GM12878 (cell line): ENCODE data around the gene ZNF81. TPM values are rescaled to one million over a fixed set of nuclear protein-coding genes. Genes with fewer than 3 reads are reported as not detected.

Source experiments
- ATAC-seq: fragments of 200-7000 bp; cut with Tn5 transposase; 3 replicates; pipeline ENCODE4 v1.9.1; 2020; ENCODE audit warnings: mild to moderate bottlenecking, moderate library complexity
- BruUV-seq: library from RNA; stranded (reverse); fragments of 400-500 nt; replicated peaks from 2 replicates; lab custom pipeline; 2021; lab: Mats Ljungman, UMichigan
- CTCF ChIA-PET: fragments of 300-600 bp; sonication (Branson Sonifier 250); formaldehyde crosslinking; extraction: SDS; loops from one replicate; lab custom pipeline; 2021; ENCODE audit warnings: inconsistent platforms; lab: Yijun Ruan, JAX
- POLR2A ChIA-PET: fragments of 350-600 bp; formaldehyde crosslinking; extraction: SDS; loops from one replicate; lab custom pipeline; 2021; ENCODE audit warnings: inconsistent platforms; lab: Charles Lee
- RAD21 ChIA-PET: fragments of 300-600 bp; sonication (Branson Sonifier 250); formaldehyde crosslinking; loops from one replicate; lab custom pipeline; 2023; ENCODE audit warnings: antibody characterized with exemption; ENCODE audit not compliant: unreplicated experiment; lab: Charles Lee
- SMC1A ChIA-PET: fragments of 300-600 bp; sonication (Branson Sonifier 250); formaldehyde crosslinking; loops from one replicate; lab custom pipeline; 2023; ENCODE audit not compliant: unreplicated experiment, uncharacterized antibody; lab: Charles Lee
- DNase-seq: peaks from one replicate; pipeline ENCODE4 v3.0.0-alpha.2; 2011; ENCODE audit warnings: low read depth, low spot score
- FAIRE-seq: peaks from 3 replicates; lab custom pipeline; 2011; peaks lifted over from hg19 to GRCh38; lab: Jason Lieb, UNC
- H2AFZ ChIP-seq: 2 replicates; pipeline ENCODE4 v1.6.0; 2011; ENCODE audit warnings: low read depth, low read length, control low read depth; ENCODE audit not compliant: control insufficient read depth
- H3K27ac ChIP-seq: 2 replicates; pipeline ENCODE4 v1.5.1; 2011; ENCODE audit warnings: control low read depth; ENCODE audit not compliant: control insufficient read depth, insufficient read depth
- H3K27me3 ChIP-seq, 2 experiments: replicated peaks in 1 of 2; 2 replicates each; pipeline versions ENCODE4 v1.6.0 to v1.6.1; 2011; ENCODE audit warnings: low read length in 1 of 2; ENCODE audit not compliant: control insufficient read depth in 2 of 2, insufficient read depth in 2 of 2
- H3K36me3 ChIP-seq, 2 experiments: 2 replicates each; pipeline ENCODE4 v1.5.1; 2011; ENCODE audit warnings: low read length in 1 of 2; ENCODE audit not compliant: control insufficient read depth in 2 of 2, insufficient read depth in 2 of 2
- H3K4me1 ChIP-seq: 2 replicates; pipeline ENCODE4 v1.6.1; 2011; ENCODE audit warnings: mild to moderate bottlenecking, low read length, moderate library complexity, mixed read lengths; ENCODE audit not compliant: control insufficient read depth, insufficient read depth
- H3K4me2 ChIP-seq: 2 replicates; pipeline ENCODE4 v1.6.0; 2011; ENCODE audit warnings: control low read depth; ENCODE audit not compliant: control insufficient read depth, insufficient read depth
- H3K4me3 ChIP-seq: fragments of 200-600 bp; sonication (generic); 2 replicates; pipeline ENCODE4 v1.5.1; 2016
- H3K79me2 ChIP-seq: 2 replicates; pipeline ENCODE4 v1.6.0; 2011; ENCODE audit warnings: low read length; ENCODE audit not compliant: control insufficient read depth, insufficient read depth
- H3K9ac ChIP-seq: 2 replicates; pipeline ENCODE4 v1.8.0; 2011; ENCODE audit warnings: low read length, control low read depth, mixed read lengths; ENCODE audit not compliant: control insufficient read depth, insufficient read depth
- H3K9me3 ChIP-seq: replicated peaks from 3 replicates; pipeline ENCODE4 v1.5.1; 2011; ENCODE audit warnings: mild to moderate bottlenecking, low read length; ENCODE audit not compliant: control insufficient read depth, insufficient read depth
- H4K20me1 ChIP-seq: 2 replicates; pipeline ENCODE4 v1.6.0; 2011; ENCODE audit not compliant: control insufficient read depth, insufficient read depth
- BRCA1 ChIP-seq: IDR thresholded peaks from 2 replicates; pipeline ENCODE4 v1.6.1; 2011; ENCODE audit warnings: low read depth, low read length, improper control_type of control experiment
- HDAC2 ChIP-seq: fragments of 200-600 bp; sonication (generic); IDR thresholded peaks from 2 replicates; pipeline ENCODE4 v1.6.1; 2017
- JUND ChIP-seq: IDR thresholded peaks from 2 replicates; pipeline ENCODE4 v1.6.1; 2012; ENCODE audit warnings: low read depth, mild to moderate bottlenecking, low read length, improper control_type of control experiment, moderate library complexity
- NR2C2 ChIP-seq: IDR thresholded peaks from 2 replicates; pipeline ENCODE4 v1.6.1; 2011; ENCODE audit warnings: borderline replicate concordance, low read depth; ENCODE audit not compliant: control insufficient read depth, insufficient read length
- POLR2A ChIP-seq: IDR thresholded peaks from 2 replicates; pipeline ENCODE4 v1.6.1; 2011; ENCODE audit warnings: low read depth, mild to moderate bottlenecking, low read length
- RELB ChIP-seq: fragments of 450-650 bp; IDR thresholded peaks from 2 replicates; pipeline ENCODE4 v1.6.1; 2017; ENCODE audit warnings: low read depth, mild to moderate bottlenecking, moderate library complexity
- SIX5 ChIP-seq: IDR thresholded peaks from 2 replicates; pipeline ENCODE4 v1.6.1; 2011; ENCODE audit warnings: mild to moderate bottlenecking, low read depth, low read length, moderate library complexity; ENCODE audit not compliant: severe bottlenecking
- SPI1 ChIP-seq: IDR thresholded peaks from 2 replicates; pipeline ENCODE4 v1.6.1; 2011; ENCODE audit warnings: low read depth, mild to moderate bottlenecking, low read length, moderate library complexity, borderline replicate concordance; ENCODE audit not compliant: insufficient read depth
- TCF7 ChIP-seq: IDR thresholded peaks from 2 replicates; pipeline ENCODE4 v1.6.1; 2014; ENCODE audit warnings: antibody characterized with exemption, borderline replicate concordance
- YBX1 ChIP-seq: fragments of 450-650 bp; IDR thresholded peaks from 2 replicates; pipeline ENCODE4 v1.6.1; 2016; ENCODE audit warnings: antibody characterized with exemption
- ZNF24 ChIP-seq: fragments of 450-650 bp; IDR thresholded peaks from 2 replicates; pipeline ENCODE4 v1.6.1; 2017; ENCODE audit warnings: antibody characterized with exemption, mild to moderate bottlenecking
- WGBS: methylation state at CpG from one replicate; pipeline ENCODE4 v1.1.6; 2016; ENCODE audit warnings: low lambda C conversion rate; ENCODE audit not compliant: insufficient replicate concordance, insufficient coverage; ENCODE audit errors: missing lambda C conversion rate; 5-methylcytosine and 5-hydroxymethylcytosine counted together
- in situ Hi-C: fragments of 300-500 bp; cut with MboI; formaldehyde crosslinking; loops from 9 replicates; pipeline ENCODE4 v1.14.3; 2018; ENCODE audit warnings: mixed read lengths
- intact Hi-C: fragments of 100-400 bp; cut with micrococcal nuclease; formaldehyde crosslinking; loops from one replicate; pipeline ENCODE4 v1.14.2; 2022; ENCODE audit not compliant: unreplicated experiment
- polyA plus RNA-seq, 11 experiments: library from polyadenylated mRNA; depleted of rRNA in 4 of 11; unstranded in 6 of 11; stranded (reverse) in 5 of 11; fragments of >200 nt; fragmentation: Nextera tagmentation in 4 of 11; fragmentation: Illumina TruSeq in 1 of 11; extraction: Ambion mirVana in 4 of 11; extraction: Trizol in 1 of 11; gene quantifications; 1 replicate in 1 of 11; 2 replicates in 10 of 11; pipeline versions ENCODE4 v1.2.1 to v1.2.3, GENCODE V29; 2011 to 2016; ENCODE audit warnings: inconsistent platforms in 2 of 11, missing spikeins in 2 of 11, low read depth in 1 of 11
- total RNA-seq, 4 experiments: library from RNA; depleted of rRNA in 3 of 4; stranded (reverse); fragments of >200 nt in 3 of 4; fragmentation: Illumina TruSeq in 1 of 4; extraction: Trizol in 1 of 4; gene quantifications; 2 replicates each; pipeline versions ENCODE4 v1.2.1 to v1.2.3, GENCODE V29; 2013 to 2021
- TF ChIP-seq, protein P1 (sequence below): fragments of 450-650 bp; formaldehyde crosslinking; IDR thresholded peaks from 2 replicates; pipeline ENCODE4 v1.5.0; 2022; ENCODE audit warnings: mild to moderate bottlenecking, missing genetic modification characterization
- TF ChIP-seq, protein P2 (sequence below): IDR thresholded peaks from 2 replicates; pipeline ENCODE4 v1.6.1; 2012; ENCODE audit warnings: low read depth, low read length, improper control_type of control experiment

The ZNF81 gene
- total and polyA plus RNA-seq, 10 of the 15 experiments (the other 5 are each of a cell fraction or from before 2014, with no cell fraction given): 3.4 to 7.2 (median 4.4) TPM

DNA sequence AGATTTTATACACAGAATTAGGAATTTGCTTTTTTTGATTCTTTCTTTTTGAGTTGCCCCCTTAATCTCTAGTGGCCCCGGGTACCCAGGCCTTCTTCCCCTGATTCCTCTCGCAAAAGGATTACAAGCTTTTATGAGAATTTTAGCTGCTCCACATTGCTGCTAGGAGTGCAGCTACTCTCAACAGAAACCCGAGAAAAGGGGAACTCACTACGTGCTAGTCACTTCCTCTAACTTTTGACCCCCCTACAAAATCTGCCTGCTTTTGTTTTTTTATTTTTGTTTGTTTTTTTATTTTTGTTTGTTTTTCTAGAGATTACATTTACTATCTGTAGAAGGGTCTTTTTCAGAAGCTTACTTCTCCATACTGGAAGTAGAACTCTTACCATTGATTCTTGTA lies 64.1 kb downstream of the ZNF81 start:
- RAD21 ChIA-PET: interaction anchor here (0.6 to 0.9 kb wide), 2 partner anchors 24 to 36 kb away, joined by 3 read pairs; no protein-coding TSS in a partner anchor
- FAIRE-seq: no peak

DNA sequence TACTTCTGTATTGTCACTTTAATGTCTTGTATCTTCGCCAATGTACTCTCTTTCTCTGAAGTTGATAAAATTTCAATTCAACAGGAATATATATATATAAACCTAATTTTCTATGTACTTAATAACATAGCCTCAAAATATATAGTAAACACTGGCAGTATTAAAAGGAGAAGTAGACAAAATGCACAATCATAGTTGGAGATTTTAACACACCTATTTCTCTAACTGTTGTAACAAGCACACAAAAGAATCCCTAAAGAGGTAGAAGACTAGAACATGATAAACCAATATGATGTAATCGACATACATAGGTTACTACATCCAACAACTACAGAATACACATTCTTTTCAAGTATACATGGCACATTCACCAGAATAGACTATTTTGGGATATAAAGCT lies 65.5 kb downstream of the ZNF81 start:
- no peak overlapping the region for H3K9ac ChIP-seq
- H3K27me3 ChIP-seq: no peaks in the 10 kb centered on the region
- no peak overlapping the region for H3K4me2 ChIP-seq
- POLR2A ChIA-PET: no interaction called here
- no peaks in the 10 kb centered on the region for H3K4me1 ChIP-seq
- no peak for FAIRE-seq
- RAD21 ChIA-PET: no interaction called here
- no peak overlapping the region for H2AFZ ChIP-seq
- DNase-seq: no peak
- ATAC-seq: no peak
- H4K20me1 ChIP-seq: no peaks in the 10 kb centered on the region
- no peaks in the 10 kb centered on the region; the same call in 2 of the 3 replicates for H3K9me3 ChIP-seq
- no TSS peak for BruUV-seq
- intact Hi-C loops: no loop called here
- H3K79me2 ChIP-seq: no peaks in the 10 kb centered on the region
- CTCF ChIA-PET: no interaction called here
- H3K36me3 ChIP-seq: no peaks in the 10 kb centered on the region
- WGBS: 52% methylated on average over 2 of the region's 2 CpGs
- in situ Hi-C loops: no loop called here
- SMC1A ChIA-PET: no interaction called here
- no peak overlapping the region for H3K4me3 ChIP-seq
- no peak overlapping the region for H3K27ac ChIP-seq
- TF ChIP-seq POLR2A (no peak), NR2C2 (no peak), ZNF24 (no peak), JUND (no peak), RELB (no peak), HDAC2 (no peak), TCF7 (no peak), SIX5 (no peak), YBX1 (no peak)
- TF ChIP-seq, protein P1, sequence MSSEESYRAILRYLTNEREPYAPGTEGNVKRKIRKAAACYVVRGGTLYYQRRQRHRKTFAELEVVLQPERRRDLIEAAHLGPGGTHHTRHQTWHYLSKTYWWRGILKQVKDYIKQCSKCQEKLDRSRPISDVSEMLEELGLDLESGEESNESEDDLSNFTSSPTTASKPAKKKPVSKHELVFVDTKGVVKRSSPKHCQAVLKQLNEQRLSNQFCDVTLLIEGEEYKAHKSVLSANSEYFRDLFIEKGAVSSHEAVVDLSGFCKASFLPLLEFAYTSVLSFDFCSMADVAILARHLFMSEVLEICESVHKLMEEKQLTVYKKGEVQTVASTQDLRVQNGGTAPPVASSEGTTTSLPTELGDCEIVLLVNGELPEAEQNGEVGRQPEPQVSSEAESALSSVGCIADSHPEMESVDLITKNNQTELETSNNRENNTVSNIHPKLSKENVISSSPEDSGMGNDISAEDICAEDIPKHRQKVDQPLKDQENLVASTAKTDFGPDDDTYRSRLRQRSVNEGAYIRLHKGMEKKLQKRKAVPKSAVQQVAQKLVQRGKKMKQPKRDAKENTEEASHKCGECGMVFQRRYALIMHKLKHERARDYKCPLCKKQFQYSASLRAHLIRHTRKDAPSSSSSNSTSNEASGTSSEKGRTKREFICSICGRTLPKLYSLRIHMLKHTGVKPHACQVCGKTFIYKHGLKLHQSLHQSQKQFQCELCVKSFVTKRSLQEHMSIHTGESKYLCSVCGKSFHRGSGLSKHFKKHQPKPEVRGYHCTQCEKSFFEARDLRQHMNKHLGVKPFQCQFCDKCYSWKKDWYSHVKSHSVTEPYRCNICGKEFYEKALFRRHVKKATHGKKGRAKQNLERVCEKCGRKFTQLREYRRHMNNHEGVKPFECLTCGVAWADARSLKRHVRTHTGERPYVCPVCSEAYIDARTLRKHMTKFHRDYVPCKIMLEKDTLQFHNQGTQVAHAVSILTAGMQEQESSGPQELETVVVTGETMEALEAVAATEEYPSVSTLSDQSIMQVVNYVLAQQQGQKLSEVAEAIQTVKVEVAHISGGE (CRISPR knock-in tag): no peak
- TF ChIP-seq, protein P2, sequence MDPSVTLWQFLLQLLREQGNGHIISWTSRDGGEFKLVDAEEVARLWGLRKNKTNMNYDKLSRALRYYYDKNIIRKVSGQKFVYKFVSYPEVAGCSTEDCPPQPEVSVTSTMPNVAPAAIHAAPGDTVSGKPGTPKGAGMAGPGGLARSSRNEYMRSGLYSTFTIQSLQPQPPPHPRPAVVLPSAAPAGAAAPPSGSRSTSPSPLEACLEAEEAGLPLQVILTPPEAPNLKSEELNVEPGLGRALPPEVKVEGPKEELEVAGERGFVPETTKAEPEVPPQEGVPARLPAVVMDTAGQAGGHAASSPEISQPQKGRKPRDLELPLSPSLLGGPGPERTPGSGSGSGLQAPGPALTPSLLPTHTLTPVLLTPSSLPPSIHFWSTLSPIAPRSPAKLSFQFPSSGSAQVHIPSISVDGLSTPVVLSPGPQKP: no peak

More for the DNA sequence above, 64.1 kb downstream of the ZNF81 start:
- DNase-seq: no peak
- no peak overlapping the region for H3K4me3 ChIP-seq
- in situ Hi-C loops: no loop called here
- 21% methylated on average over 4 of the region's 4 CpGs for WGBS
- peak; percentile 83; the same call in 1 of the 2 replicates for TF ChIP-seq SPI1
- no peak for TF ChIP-seq BRCA1
- TF ChIP-seq, all 136 proteins: peak for 1
- ChIA-PET CTCF (interaction anchor here (1.4 kb wide), 1 partner anchor 17 kb away, joined by 3 read pairs; no protein-coding TSS in a partner anchor), POLR2A (no interaction called here), SMC1A (interaction anchor here (1.1 to 1.3 kb wide), 2 partner anchors 41 to 47 kb away, joined by 4 read pairs; no protein-coding TSS in a partner anchor)
- Histone ChIP-seq H2AFZ (no peak overlapping the region), H3K27ac (no peak overlapping the region), H3K79me2 (no peaks in the 10 kb centered on the region), H3K9me3 (no peaks in the 10 kb centered on the region; the same call in 2 of the 3 replicates), H3K4me2 (no peak overlapping the region), H4K20me1 (no peaks in the 10 kb centered on the region), H3K27me3 (no peaks in the 10 kb centered on the region), H3K4me1 (no peaks in the 10 kb centered on the region), H3K9ac (no peak overlapping the region), H3K36me3 (no peaks in the 10 kb centered on the region; a peak in 1 of 4 replicates)
- intact Hi-C loops: no loop called here
- no TSS peak for BruUV-seq
- peak; percentile 73 for ATAC-seq
